Activated T-cell treated with anti-CD3 and anti-CD28 coated beads, Interleukin-2, amount 50 U/mL, for 24 hours (primary cell): ENCODE measurements around the gene AADACL4.
"Not testable (repeated sequence)": the region's sequence is repeated elsewhere in the genome, so short reads cannot be mapped to it uniquely, and the experiment has no call there.

Source experiments
- DNase-seq: peaks from one replicate; pipeline ENCODE4 v3.0.0-alpha.2; 2020
- H3K27ac Mint-ChIP-seq: 2 replicates; pipeline ENCODE4 v1.8.0; 2020; ENCODE audit warnings: mild to moderate bottlenecking, mixed read lengths
- H3K27me3 Mint-ChIP-seq: 2 replicates; pipeline ENCODE4 v1.8.0; 2020; ENCODE audit warnings: mixed read lengths
- H3K36me3 Mint-ChIP-seq: 2 replicates; pipeline ENCODE4 v1.8.0; 2020; ENCODE audit warnings: low read depth, mixed read lengths
- H3K4me1 Mint-ChIP-seq: 2 replicates; pipeline ENCODE4 v1.8.0; 2020; ENCODE audit warnings: low read depth, mixed read lengths
- H3K4me3 Mint-ChIP-seq: 2 replicates; pipeline ENCODE4 v1.8.0; 2020; ENCODE audit warnings: mild to moderate bottlenecking, moderate library complexity, mixed read lengths
- H3K9me3 Mint-ChIP-seq: 2 replicates; pipeline ENCODE4 v1.8.0; 2020; ENCODE audit warnings: mixed read lengths

The AADACL4 gene

GRCh38 chr1:12629985-12630760, 13.7 kb upstream of the AADACL4 start:
- Mint-ChIP-seq H3K9me3 (no peaks in the 10 kb centered on the region), H3K27me3 (no peaks in the 10 kb centered on the region), H3K27ac (no peak overlapping the region), H3K36me3 (no peaks in the 10 kb centered on the region), H3K4me1 (peaks cover 12% of the 10 kb centered on the region), H3K4me3 (no peak overlapping the region)
- DNase-seq, result no peak

GRCh38 chr1:12630946-12631530, 12.8 kb upstream of the AADACL4 start:
- no peaks in the 10 kb centered on the region for H3K27me3 Mint-ChIP-seq
- H3K4me1 Mint-ChIP-seq, result peaks cover 12% of the 10 kb centered on the region
- no peak for DNase-seq
- no peaks in the 10 kb centered on the region for H3K36me3 Mint-ChIP-seq
- H3K27ac Mint-ChIP-seq, result no peak overlapping the region
- H3K4me3 Mint-ChIP-seq, result no peak overlapping the region
- no peaks in the 10 kb centered on the region for H3K9me3 Mint-ChIP-seq

GRCh38 chr1:12631571-12631970, 12.3 kb upstream of the AADACL4 start:
- Mint-ChIP-seq H3K9me3 (no peaks in the 10 kb centered on the region), H3K4me1 (peaks cover 11% of the 10 kb centered on the region), H3K27me3 (peaks cover 2% of the 10 kb centered on the region), H3K27ac (no peak overlapping the region), H3K4me3 (no peak overlapping the region), H3K36me3 (no peaks in the 10 kb centered on the region)
- DNase-seq, result no peak

GRCh38 chr1:12634156-12634555, 9.7 kb upstream of the AADACL4 start:
- Mint-ChIP-seq H3K27ac (no peak overlapping the region), H3K9me3 (no peaks in the 10 kb centered on the region), H3K4me3 (no peak overlapping the region), H3K36me3 (no peaks in the 10 kb centered on the region), H3K4me1 (peaks cover 3% of the 10 kb centered on the region), H3K27me3 (peaks cover 8% of the 10 kb centered on the region)
- DNase-seq, result no peak

- no peaks in the 10 kb centered on the region for H3K36me3 Mint-ChIP-seq
- H3K9me3 Mint-ChIP-seq, result peaks cover 5% of the 10 kb centered on the region
- peaks cover 8% of the 10 kb centered on the region for H3K27me3 Mint-ChIP-seq
- no peak for DNase-seq
- H3K4me1 Mint-ChIP-seq, result peaks cover 3% of the 10 kb centered on the region
- H3K4me3 Mint-ChIP-seq, result no peak overlapping the region
- H3K27ac Mint-ChIP-seq, result no peak overlapping the region
These were observed 9.1 kb upstream of the AADACL4 start for GRCh38 chr1:12634696-12635202.

GRCh38 chr1:12636098-12636950, 7.6 kb upstream of the AADACL4 start:
- Mint-ChIP-seq H3K27ac (no peak overlapping the region), H3K27me3 (peaks cover 8% of the 10 kb centered on the region), H3K4me3 (no peak overlapping the region), H3K36me3 (peaks cover 6% of the 10 kb centered on the region), H3K9me3 (peaks cover 20% of the 10 kb centered on the region), H3K4me1 (peaks cover 3% of the 10 kb centered on the region)
- no peak for DNase-seq

GRCh38 chr1:12637693-12638092, 6.2 kb upstream of the AADACL4 start:
- H3K4me3 Mint-ChIP-seq, result no peak overlapping the region
- peaks cover 3% of the 10 kb centered on the region for H3K4me1 Mint-ChIP-seq
- peaks cover 6% of the 10 kb centered on the region for H3K36me3 Mint-ChIP-seq
- H3K27ac Mint-ChIP-seq, result no peak overlapping the region
- no peak for DNase-seq
- peaks cover 25% of the 10 kb centered on the region for H3K9me3 Mint-ChIP-seq
- H3K27me3 Mint-ChIP-seq, result peaks cover 8% of the 10 kb centered on the region

- Mint-ChIP-seq H3K9me3 (peaks cover 25% of the 10 kb centered on the region), H3K27me3 (peaks cover 8% of the 10 kb centered on the region), H3K36me3 (peaks cover 6% of the 10 kb centered on the region), H3K4me1 (no peaks in the 10 kb centered on the region), H3K27ac (no peak overlapping the region), H3K4me3 (no peak overlapping the region)
- no peak for DNase-seq
These were observed 3.5 kb upstream of the AADACL4 start for GRCh38 chr1:12640237-12640957.

GRCh38 chr1:12640958-12641272, 3.0 kb upstream of the AADACL4 start:
- Mint-ChIP-seq H3K27me3 (peaks cover 8% of the 10 kb centered on the region), H3K27ac (no peak overlapping the region), H3K4me3 (no peak overlapping the region), H3K4me1 (no peaks in the 10 kb centered on the region), H3K36me3 (peaks cover 6% of the 10 kb centered on the region), H3K9me3 (peaks cover 25% of the 10 kb centered on the region)
- no peak for DNase-seq

- DNase-seq, result no peak
- Mint-ChIP-seq H3K4me3 (no peak overlapping the region), H3K27me3 (peaks cover 5% of the 10 kb centered on the region), H3K36me3 (peaks cover 6% of the 10 kb centered on the region), H3K9me3 (peaks cover 25% of the 10 kb centered on the region), H3K4me1 (no peaks in the 10 kb centered on the region), H3K27ac (no peak overlapping the region)
These were observed 806 bp upstream of the AADACL4 start for GRCh38 chr1:12643079-12643478.

GRCh38 chr1:12644237-12644636, 352 bp downstream of the AADACL4 start:
- Mint-ChIP-seq H3K4me1 (no peaks in the 10 kb centered on the region), H3K36me3 (peaks cover 6% of the 10 kb centered on the region), H3K9me3 (peaks cover 25% of the 10 kb centered on the region), H3K27me3 (peaks cover 7% of the 10 kb centered on the region), H3K27ac (no peak overlapping the region), H3K4me3 (no peak overlapping the region)
- DNase-seq, result no peak

- Mint-ChIP-seq H3K27me3 (peaks cover 7% of the 10 kb centered on the region), H3K9me3 (peaks cover 19% of the 10 kb centered on the region), H3K4me1 (no peaks in the 10 kb centered on the region), H3K4me3 (no peak overlapping the region), H3K36me3 (peaks cover 6% of the 10 kb centered on the region), H3K27ac (no peak overlapping the region)
- DNase-seq, result no peak
These were observed 944 bp downstream of the AADACL4 start for GRCh38 chr1:12644829-12645228.

GRCh38 chr1:12645401-12645800, 1.5 kb downstream of the AADACL4 start:
- H3K9me3 Mint-ChIP-seq, result peaks cover 14% of the 10 kb centered on the region
- not testable (repeated sequence) for H3K4me3 Mint-ChIP-seq, H3K27ac Mint-ChIP-seq, H3K27me3 Mint-ChIP-seq, DNase-seq, H3K4me1 Mint-ChIP-seq, H3K36me3 Mint-ChIP-seq

- H3K4me1 Mint-ChIP-seq, result no peaks in the 10 kb centered on the region
- no peaks in the 10 kb centered on the region for H3K36me3 Mint-ChIP-seq
- no peak overlapping the region for H3K27ac Mint-ChIP-seq
- no peaks in the 10 kb centered on the region for H3K9me3 Mint-ChIP-seq
- peaks cover 13% of the 10 kb centered on the region for H3K27me3 Mint-ChIP-seq
- H3K4me3 Mint-ChIP-seq, result no peak overlapping the region
- DNase-seq, result no peak
These were observed 4.9 kb downstream of the AADACL4 start for GRCh38 chr1:12648741-12649140.
